ENCODE data around the gene MBP. TPM values are rescaled to one million over a fixed set of nuclear protein-coding genes. Genes with fewer than 3 reads are reported as not detected.
"Not testable (repeated sequence)": the region's sequence is repeated elsewhere in the genome, so short reads cannot be mapped to it uniquely, and the experiment has no call there.

Gene MBP
- total RNA-seq, 2 donors from 2014 or later = 43.0 to 65.8 TPM

GRCh38 chr18:76951456-76952247 is 180.9 kb downstream of the MBP start:
- no peaks in the 10 kb centered on the region for H3K36me3 ChIP-seq
- no peak for DNase-seq
- no peak overlapping the region for H3K27ac ChIP-seq

GRCh38 chr18:76948345-76948744 is 184.2 kb downstream of the MBP start:
- TF ChIP-seq, protein P1, sequence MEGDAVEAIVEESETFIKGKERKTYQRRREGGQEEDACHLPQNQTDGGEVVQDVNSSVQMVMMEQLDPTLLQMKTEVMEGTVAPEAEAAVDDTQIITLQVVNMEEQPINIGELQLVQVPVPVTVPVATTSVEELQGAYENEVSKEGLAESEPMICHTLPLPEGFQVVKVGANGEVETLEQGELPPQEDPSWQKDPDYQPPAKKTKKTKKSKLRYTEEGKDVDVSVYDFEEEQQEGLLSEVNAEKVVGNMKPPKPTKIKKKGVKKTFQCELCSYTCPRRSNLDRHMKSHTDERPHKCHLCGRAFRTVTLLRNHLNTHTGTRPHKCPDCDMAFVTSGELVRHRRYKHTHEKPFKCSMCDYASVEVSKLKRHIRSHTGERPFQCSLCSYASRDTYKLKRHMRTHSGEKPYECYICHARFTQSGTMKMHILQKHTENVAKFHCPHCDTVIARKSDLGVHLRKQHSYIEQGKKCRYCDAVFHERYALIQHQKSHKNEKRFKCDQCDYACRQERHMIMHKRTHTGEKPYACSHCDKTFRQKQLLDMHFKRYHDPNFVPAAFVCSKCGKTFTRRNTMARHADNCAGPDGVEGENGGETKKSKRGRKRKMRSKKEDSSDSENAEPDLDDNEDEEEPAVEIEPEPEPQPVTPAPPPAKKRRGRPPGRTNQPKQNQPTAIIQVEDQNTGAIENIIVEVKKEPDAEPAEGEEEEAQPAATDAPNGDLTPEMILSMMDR (IDR thresholded peaks at IDR 0.05) = no peak
- intact Hi-C loops (cut with DNase I) = no loop called here
- no peaks in the 10 kb centered on the region for H3K4me1 ChIP-seq
- no peaks in the 10 kb centered on the region for H3K9me3 ChIP-seq
- no peak overlapping the region for H3K9ac ChIP-seq (ENCODE audit: low read depth in 2 of 2, low read length in 2 of 2)
- no peak overlapping the region for H3K4me3 ChIP-seq
- no peak for DNase-seq
- no peaks in the 10 kb centered on the region for H3K36me3 ChIP-seq
- H3K27me3 ChIP-seq = no peaks in the 10 kb centered on the region
- H3K27ac ChIP-seq = no peak overlapping the region

More at GRCh38 chr18:76951456-76952247, 180.9 kb downstream of the MBP start:
- H3K27me3 ChIP-seq = no peaks in the 10 kb centered on the region
- H3K9me3 ChIP-seq = no peaks in the 10 kb centered on the region
- TF ChIP-seq, protein P1 (IDR thresholded peaks at IDR 0.05) = no peak
- H3K4me1 ChIP-seq = no peaks in the 10 kb centered on the region
- H3K4me3 ChIP-seq = no peak overlapping the region
- intact Hi-C loops (cut with DNase I) = no loop called here
- no peak overlapping the region for H3K9ac ChIP-seq (ENCODE audit: low read depth in 2 of 2, low read length in 2 of 2)

GRCh38 chr18:76944346-76944745 is 188.2 kb downstream of the MBP start:
- H3K9me3 ChIP-seq; H3K36me3 ChIP-seq; H3K4me3 ChIP-seq; DNase-seq; H3K27ac ChIP-seq; H3K9ac ChIP-seq (ENCODE audit: low read depth in 2 of 2, low read length in 2 of 2); intact Hi-C loops (cut with DNase I); H3K27me3 ChIP-seq; H3K4me1 ChIP-seq: not testable (repeated sequence)

DNA sequence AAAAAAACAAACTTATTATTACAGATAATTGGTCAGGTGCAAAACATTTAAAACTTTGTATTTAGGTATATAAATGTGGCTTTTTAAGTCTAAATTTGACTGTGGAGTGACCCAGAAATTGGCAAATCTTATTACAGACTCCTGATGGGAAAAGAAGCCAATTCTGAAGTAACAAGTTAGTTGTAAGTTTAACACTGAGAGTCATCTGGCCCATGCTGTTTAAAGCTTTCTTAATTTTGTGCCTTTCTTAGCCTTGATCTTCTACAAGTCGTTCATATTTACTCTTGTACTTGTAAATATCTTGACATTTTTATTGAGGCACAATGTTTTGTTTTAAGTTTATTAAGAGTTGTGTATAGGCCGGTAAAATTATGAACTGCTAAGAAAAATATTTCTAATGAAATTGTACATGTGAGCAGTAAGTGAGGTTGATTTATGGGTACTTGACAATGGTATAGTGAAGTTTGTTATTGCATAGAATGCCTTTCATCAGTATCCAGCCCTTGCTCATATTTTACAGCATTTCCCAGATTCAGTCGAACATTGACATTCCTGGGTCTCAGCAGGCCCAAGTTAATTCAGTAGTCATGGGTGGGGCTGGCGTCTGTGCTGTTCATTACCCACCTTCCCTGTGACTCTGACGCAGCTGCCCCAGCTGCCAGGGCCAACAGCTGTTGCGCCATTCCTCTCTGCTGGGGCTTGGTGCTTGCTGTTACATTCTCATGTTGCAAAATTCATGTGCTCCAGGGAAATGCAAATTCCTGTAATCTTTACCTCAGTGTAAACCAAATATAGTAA is 188.8 kb downstream of the MBP start:
- no peak overlapping the region for H3K27ac ChIP-seq
- intact Hi-C loops (cut with DNase I) = no loop called here
- TF ChIP-seq, protein P1 (IDR thresholded peaks at IDR 0.05) = no peak
- no peaks in the 10 kb centered on the region for H3K4me1 ChIP-seq
- no peak overlapping the region for H3K9ac ChIP-seq (ENCODE audit: low read depth in 2 of 2, low read length in 2 of 2)
- H3K4me3 ChIP-seq = no peak overlapping the region
- H3K36me3 ChIP-seq = no peaks in the 10 kb centered on the region
- no peaks in the 10 kb centered on the region for H3K9me3 ChIP-seq
- H3K27me3 ChIP-seq = no peaks in the 10 kb centered on the region
- no peak for DNase-seq

DNA sequence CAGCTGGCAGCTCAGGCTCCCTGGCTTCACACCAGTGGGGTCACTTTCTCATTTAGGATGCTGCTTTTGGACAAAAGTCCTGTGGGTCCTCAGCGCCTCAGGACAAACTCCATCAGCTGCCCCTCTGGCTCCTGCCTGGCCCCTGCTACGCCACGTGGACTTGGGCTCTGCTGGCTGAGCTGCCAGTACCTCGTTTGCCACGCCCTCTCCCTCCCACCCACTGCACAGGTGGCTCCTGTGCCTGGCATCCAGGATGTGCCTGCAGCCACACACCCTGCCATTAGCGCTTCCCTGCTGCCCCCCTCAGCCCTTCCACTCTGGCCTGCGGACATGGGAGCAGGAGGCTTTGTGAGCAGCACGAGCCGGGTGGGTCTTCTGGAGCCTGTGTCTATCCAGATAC is 191.3 kb downstream of the MBP start:
- Histone ChIP-seq H3K4me3 (no peak overlapping the region), H3K4me1 (no peaks in the 10 kb centered on the region), H3K27me3 (no peaks in the 10 kb centered on the region), H3K9ac (ENCODE audit: low read depth in 2 of 2, low read length in 2 of 2) (no peak overlapping the region), H3K27ac (no peak overlapping the region), H3K9me3 (no peaks in the 10 kb centered on the region), H3K36me3 (no peaks in the 10 kb centered on the region)
- DNase-seq = peak; percentile 40
- intact Hi-C loops (cut with DNase I) = no loop called here
- TF ChIP-seq, protein P1 (IDR thresholded peaks at IDR 0.05) = no peak

DNA sequence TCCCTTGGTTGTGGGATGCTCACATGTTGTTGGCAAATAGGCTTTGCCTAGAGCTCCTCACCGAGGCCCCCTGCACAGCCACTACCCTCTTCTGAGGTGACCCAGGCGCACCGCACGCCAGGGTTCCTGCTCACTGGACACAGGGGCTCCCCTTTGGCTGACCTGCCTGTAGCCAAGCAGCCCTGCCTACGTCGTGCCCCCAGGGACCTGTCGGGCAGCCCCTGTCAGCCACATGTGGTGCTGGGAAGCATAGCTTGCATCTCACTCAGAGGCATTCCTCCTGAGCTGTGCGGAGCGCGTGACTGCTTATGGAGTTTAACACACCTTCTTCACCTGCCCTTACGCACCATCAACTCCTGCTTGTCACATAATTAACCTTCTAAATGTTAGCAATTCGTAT is 194.0 kb downstream of the MBP start:
- intact Hi-C loops (cut with DNase I) = no loop called here
- no peaks in the 10 kb centered on the region for H3K36me3 ChIP-seq
- DNase-seq = no peak

More for the DNA sequence above, 194.0 kb downstream of the MBP start:
- no peak overlapping the region for H3K27ac ChIP-seq
- no peak overlapping the region for H3K4me3 ChIP-seq
- TF ChIP-seq, protein P1 (IDR thresholded peaks at IDR 0.05) = no peak
- H3K4me1 ChIP-seq = no peaks in the 10 kb centered on the region
- H3K9ac ChIP-seq (ENCODE audit: low read depth in 2 of 2, low read length in 2 of 2) = no peak overlapping the region
- no peaks in the 10 kb centered on the region for H3K27me3 ChIP-seq
- H3K9me3 ChIP-seq = no peaks in the 10 kb centered on the region
